ENCODE results near the gene AKT1S1. TPM values are rescaled to one million over a fixed set of nuclear protein-coding genes. Genes with fewer than 3 reads are reported as not detected.

Gene AKT1S1
- total and polyA plus RNA-seq, 2 of the 13 experiments (the other 11 are each of a cell fraction or from before 2014, with no cell fraction given): 13.5 to 27.8 TPM

DNA sequence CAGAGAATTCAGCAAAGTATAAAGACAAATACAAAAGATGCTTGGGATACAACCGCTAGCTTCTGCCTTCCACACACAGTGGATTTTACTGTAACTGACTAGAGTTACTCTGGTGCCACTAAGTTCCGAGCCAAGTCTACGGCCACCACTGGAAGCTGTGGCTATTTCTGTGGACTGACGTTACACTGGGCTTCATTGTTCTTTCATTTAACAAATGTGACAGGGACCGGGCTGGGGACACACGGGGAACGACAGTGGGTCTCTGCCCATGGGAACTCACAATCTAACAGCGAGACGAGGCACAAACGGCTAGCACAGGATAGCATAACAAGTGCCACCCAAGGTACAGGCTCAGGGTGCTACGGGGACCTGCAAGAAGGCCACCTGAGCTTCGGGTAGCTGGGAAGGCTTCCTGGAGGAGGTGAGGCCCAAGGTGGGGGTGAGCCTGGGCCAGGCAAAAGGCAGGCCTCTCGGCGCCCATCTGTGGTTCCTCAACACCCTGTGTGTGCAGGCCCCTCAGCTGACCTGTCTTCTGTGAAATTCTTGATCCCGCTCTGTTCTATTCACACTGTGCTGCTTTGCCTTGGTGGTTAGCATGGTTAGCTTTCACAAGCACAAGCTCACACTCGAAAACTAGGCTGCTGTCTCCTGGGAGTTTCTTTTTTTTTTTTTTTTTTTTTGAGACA lies 29.9 kb upstream of the AKT1S1 start:
- Histone ChIP-seq H3K4me3 (replicated peaks in 1 of 3; ENCODE audit: insufficient read depth in 1 of 3, low read depth in 2 of 3, low read length in 3 of 3) (no peak overlapping the region), H3K9ac (ENCODE audit: insufficient read depth, low read depth, low read length) (no peak overlapping the region), H3K27ac (ENCODE audit: extremely low read length, insufficient read depth, low read length) (no peak overlapping the region), H3K36me3 (replicated peaks in 1 of 2; ENCODE audit: control insufficient read depth in 1 of 2, insufficient read depth in 2 of 2, low read length in 2 of 2) (peaks cover 15 to 26% of the 10 kb centered on the region in 2 experiments; a peak in 4 of 5 replicates), H3K79me2 (ENCODE audit: insufficient read depth, low read length) (no peaks in the 10 kb centered on the region), H3K4me1 (ENCODE audit: insufficient read depth, low read length) (peaks cover 7% of the 10 kb centered on the region), H4K20me1 (ENCODE audit: insufficient read depth, low read length) (no peaks in the 10 kb centered on the region), H3K9me3 (ENCODE audit: low read length) (no peaks in the 10 kb centered on the region), H3K27me3 (ENCODE audit: control insufficient read depth in 1 of 2, insufficient read depth in 2 of 2, low read length in 2 of 2) (no peaks in the 10 kb centered on the region), H2AFZ (ENCODE audit: low read length) (no peak overlapping the region), H3K4me2 (ENCODE audit: low read depth, low read length) (no peak overlapping the region)
- ATAC-seq (no peak), DNase-seq (ENCODE audit: low spot score) (no peak), FAIRE-seq (no peak)
- WGBS (ENCODE audit: low lambda C conversion rate): 99% methylated on average over 9 of the region's 16 CpGs
- TSS peak; percentile 61 for BruUV-seq (replicated peaks)
- TF ChIP-seq TEAD3 (CRISPR knock-in tag; optimal IDR thresholded peaks at IDR 0.05; ENCODE audit: borderline replicate concordance) (no peak), FOXM1 (CRISPR knock-in tag; IDR thresholded peaks at IDR 0.05) (no peak), TBL1XR1 (IDR thresholded peaks at IDR 0.05; ENCODE audit: borderline replicate concordance, low read length, partially characterized antibody) (no peak), RBM22 (optimal IDR thresholded peaks at IDR 0.05; ENCODE audit: low read length) (peak; percentile 59), ZNF274 (CRISPR knock-in tag; IDR thresholded peaks at IDR 0.05) (no peak), AGO2 (optimal IDR thresholded peaks at IDR 0.05; ENCODE audit: low read depth, low read length) (peak; percentile 78), ZNF484 (CRISPR knock-in tag; IDR thresholded peaks at IDR 0.05; ENCODE audit: borderline replicate concordance, low read depth) (no peak)
- intact Hi-C loops (cut with micrococcal nuclease; ENCODE audit: unreplicated experiment): no loop called here
- POLR2A ChIA-PET: no interaction called here
- in situ Hi-C loops (cut with HindIII; ENCODE audit: extremely low pct_ligation_motif_present, low pct_unique_long_range_greater_than_20kb): no loop called here
- CTCF ChIA-PET (ENCODE audit: low intra/inter-chr PET ratio, low total read pairs): no interaction called here

DNA sequence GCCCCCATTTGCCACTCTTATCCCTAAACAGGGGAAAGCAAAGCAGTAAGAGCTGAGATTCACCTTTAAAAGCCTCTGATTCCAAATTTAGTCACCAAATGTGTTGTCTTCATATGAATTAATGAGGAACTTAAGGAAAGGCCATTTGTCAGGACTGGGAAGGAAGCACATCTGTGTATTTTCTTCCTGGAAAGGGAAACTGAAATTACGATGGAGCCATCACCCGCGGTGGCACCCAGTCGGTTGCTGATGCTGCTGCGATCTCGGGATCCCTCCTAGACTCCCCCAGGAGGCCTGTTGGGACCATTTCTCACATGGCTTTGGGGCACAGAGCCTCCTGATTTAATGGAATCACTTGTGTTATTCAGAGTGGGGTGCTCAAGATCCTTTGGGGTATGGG lies 27.0 kb upstream of the AKT1S1 start:
- H3K4me1 ChIP-seq (ENCODE audit: insufficient read depth, low read length): no peaks in the 10 kb centered on the region
- CTCF ChIA-PET (ENCODE audit: low intra/inter-chr PET ratio, low total read pairs): no interaction called here
- no peak overlapping the region for H3K4me2 ChIP-seq (ENCODE audit: low read depth, low read length)
- no peak overlapping the region for H2AFZ ChIP-seq (ENCODE audit: low read length)
- H3K36me3 ChIP-seq (replicated peaks in 1 of 2; ENCODE audit: control insufficient read depth in 1 of 2, insufficient read depth in 2 of 2, low read length in 2 of 2): peaks cover 13 to 19% of the 10 kb centered on the region in 2 experiments; a peak in 4 of 5 replicates
- no peak overlapping the region for H3K9ac ChIP-seq (ENCODE audit: insufficient read depth, low read depth, low read length)
- no peaks in the 10 kb centered on the region for H3K9me3 ChIP-seq (ENCODE audit: low read length)
- no peak overlapping the region for H3K4me3 ChIP-seq (replicated peaks in 1 of 3; ENCODE audit: insufficient read depth in 1 of 3, low read depth in 2 of 3, low read length in 3 of 3)
- no peak for FAIRE-seq
- POLR2A ChIA-PET: no interaction called here
- intact Hi-C loops (cut with micrococcal nuclease; ENCODE audit: unreplicated experiment): no loop called here
- no peak for DNase-seq (ENCODE audit: low spot score)
- H3K79me2 ChIP-seq (ENCODE audit: insufficient read depth, low read length): no peaks in the 10 kb centered on the region
- 95% methylated on average over 6 of the region's 6 CpGs for WGBS (ENCODE audit: low lambda C conversion rate)
- no peaks in the 10 kb centered on the region for H4K20me1 ChIP-seq (ENCODE audit: insufficient read depth, low read length)
- BruUV-seq (replicated peaks): no TSS peak
- H3K27me3 ChIP-seq (ENCODE audit: control insufficient read depth in 1 of 2, insufficient read depth in 2 of 2, low read length in 2 of 2): no peaks in the 10 kb centered on the region
- in situ Hi-C loops (cut with HindIII; ENCODE audit: extremely low pct_ligation_motif_present, low pct_unique_long_range_greater_than_20kb): no loop called here
- no peak for ATAC-seq
- H3K27ac ChIP-seq (ENCODE audit: extremely low read length, insufficient read depth, low read length): no peak overlapping the region
- TF ChIP-seq ELF4 (CRISPR knock-in tag; IDR thresholded peaks at IDR 0.05; ENCODE audit: borderline replicate concordance) (no peak), ZHX2 (IDR thresholded peaks at IDR 0.05; ENCODE audit: low read depth) (no peak), ZHX2 (CRISPR knock-in tag; IDR thresholded peaks at IDR 0.05; ENCODE audit: borderline replicate concordance) (no peak), KLF11 (CRISPR knock-in tag; IDR thresholded peaks at IDR 0.05) (no peak), RFX3 (CRISPR knock-in tag; IDR thresholded peaks at IDR 0.05) (no peak), CBX1 (IDR thresholded peaks at IDR 0.05; ENCODE audit: low read depth) (no peak), FOSL2 (CRISPR knock-in tag; IDR thresholded peaks at IDR 0.05) (no peak), ZNF143 (CRISPR knock-in tag; IDR thresholded peaks at IDR 0.05) (no peak)
